ENCODE data around the gene FGF4. TPM values are rescaled to one million over a fixed set of nuclear protein-coding genes. Genes with fewer than 3 reads are reported as not detected.

Gene FGF4
- total and polyA plus RNA-seq, 10 of the 15 experiments (the other 5 are each of a cell fraction or from before 2014, with no cell fraction given) = not detected

- TF ChIP-seq NKRF (conservative IDR thresholded peaks at IDR 0.05) = no peak
- TF ChIP-seq SMAD5 (IDR thresholded peaks at IDR 0.05; ENCODE audit: low read depth) = no peak
- no peak for TF ChIP-seq CEBPB (IDR thresholded peaks at IDR 0.05; ENCODE audit: borderline replicate concordance in 1 of 2, low read depth in 2 of 2, low read length in 2 of 2)
- no peak for TF ChIP-seq BCL3 (IDR thresholded peaks at IDR 0.05; ENCODE audit: borderline replicate concordance, insufficient read depth, low read depth, low read length, poor library complexity, severe bottlenecking)
- TF ChIP-seq MLLT1 (IDR thresholded peaks at IDR 0.05) = no peak
- no peak for TF ChIP-seq POLR2AphosphoS2 (IDR thresholded peaks at IDR 0.05; ENCODE audit: low read depth, low read length)
- TF ChIP-seq SMAD1 (IDR thresholded peaks at IDR 0.05; ENCODE audit: low read depth, partially characterized antibody) = no peak
- no peak for TF ChIP-seq CUX1 (IDR thresholded peaks at IDR 0.05; ENCODE audit: insufficient replicate concordance, low read depth, low read length)
Observed at GRCh38 chr11:69812946-69813345, 37.8 kb upstream of the FGF4 start (continued).

All from GM12878 (cell line).